Breast epithelium (tissue), 3 donors: Measurements from ENCODE around the gene EGFLAM.

Experiments used
- POLR2A ChIP-seq: fragments of 450-650 bp; IDR thresholded peaks from one replicate; pipeline ENCODE4 v1.6.1; 2016; ENCODE audit warnings: antibody characterized with exemption, mild to moderate bottlenecking, moderate library complexity
- POLR2AphosphoS5 ChIP-seq, 3 donors: sonication (generic); formaldehyde crosslinking; IDR thresholded peaks; one replicate each; pipeline ENCODE4 v1.6.1; 2017; ENCODE audit warnings: antibody characterized with exemption in 3 of 3
- TF ChIP-seq, protein P1 (sequence below), 3 donors: fragments of 450-650 bp; IDR thresholded peaks; one replicate each; pipeline ENCODE4 v1.5.1; 2016 to 2017; ENCODE audit warnings: antibody characterized with exemption in 3 of 3, mild to moderate bottlenecking in 3 of 3, moderate library complexity in 3 of 3

DNA sequence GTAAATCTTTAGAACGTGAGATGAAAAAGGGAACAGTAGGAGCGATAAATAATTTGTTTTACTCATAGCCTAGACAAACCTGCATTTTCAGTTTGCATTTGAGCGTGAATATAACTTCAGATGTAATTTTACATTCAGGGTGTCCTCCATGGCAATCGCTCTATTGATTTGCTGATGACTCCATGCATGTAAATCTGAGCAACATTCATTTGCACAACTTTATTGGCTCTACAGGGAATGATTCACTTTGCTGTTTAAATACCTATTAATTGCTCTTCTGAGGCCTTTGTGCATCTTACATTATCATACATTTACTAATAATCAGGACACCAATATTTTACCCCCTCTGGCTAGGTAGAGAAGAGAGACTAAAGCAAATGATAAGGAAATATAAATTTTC lies 122.2 kb downstream of the EGFLAM start:
- TF ChIP-seq, protein P1, sequence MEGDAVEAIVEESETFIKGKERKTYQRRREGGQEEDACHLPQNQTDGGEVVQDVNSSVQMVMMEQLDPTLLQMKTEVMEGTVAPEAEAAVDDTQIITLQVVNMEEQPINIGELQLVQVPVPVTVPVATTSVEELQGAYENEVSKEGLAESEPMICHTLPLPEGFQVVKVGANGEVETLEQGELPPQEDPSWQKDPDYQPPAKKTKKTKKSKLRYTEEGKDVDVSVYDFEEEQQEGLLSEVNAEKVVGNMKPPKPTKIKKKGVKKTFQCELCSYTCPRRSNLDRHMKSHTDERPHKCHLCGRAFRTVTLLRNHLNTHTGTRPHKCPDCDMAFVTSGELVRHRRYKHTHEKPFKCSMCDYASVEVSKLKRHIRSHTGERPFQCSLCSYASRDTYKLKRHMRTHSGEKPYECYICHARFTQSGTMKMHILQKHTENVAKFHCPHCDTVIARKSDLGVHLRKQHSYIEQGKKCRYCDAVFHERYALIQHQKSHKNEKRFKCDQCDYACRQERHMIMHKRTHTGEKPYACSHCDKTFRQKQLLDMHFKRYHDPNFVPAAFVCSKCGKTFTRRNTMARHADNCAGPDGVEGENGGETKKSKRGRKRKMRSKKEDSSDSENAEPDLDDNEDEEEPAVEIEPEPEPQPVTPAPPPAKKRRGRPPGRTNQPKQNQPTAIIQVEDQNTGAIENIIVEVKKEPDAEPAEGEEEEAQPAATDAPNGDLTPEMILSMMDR (IDR thresholded peaks at IDR 0.05): no peak
- TF ChIP-seq POLR2A (no peak), POLR2AphosphoS5 (IDR thresholded peaks at IDR 0.05) (no peak)
